GM21717 (cell line): Measurements from ENCODE around the gene CCDC137.

Experiments used
- ATAC-seq: cut with Tn5 transposase; IDR thresholded peaks from one replicate; pipeline ENCODE4 v1.9.1; 2021; ENCODE audit warnings: mild to moderate bottlenecking, moderate library complexity; ENCODE audit not compliant: unreplicated experiment

The CCDC137 gene

DNA sequence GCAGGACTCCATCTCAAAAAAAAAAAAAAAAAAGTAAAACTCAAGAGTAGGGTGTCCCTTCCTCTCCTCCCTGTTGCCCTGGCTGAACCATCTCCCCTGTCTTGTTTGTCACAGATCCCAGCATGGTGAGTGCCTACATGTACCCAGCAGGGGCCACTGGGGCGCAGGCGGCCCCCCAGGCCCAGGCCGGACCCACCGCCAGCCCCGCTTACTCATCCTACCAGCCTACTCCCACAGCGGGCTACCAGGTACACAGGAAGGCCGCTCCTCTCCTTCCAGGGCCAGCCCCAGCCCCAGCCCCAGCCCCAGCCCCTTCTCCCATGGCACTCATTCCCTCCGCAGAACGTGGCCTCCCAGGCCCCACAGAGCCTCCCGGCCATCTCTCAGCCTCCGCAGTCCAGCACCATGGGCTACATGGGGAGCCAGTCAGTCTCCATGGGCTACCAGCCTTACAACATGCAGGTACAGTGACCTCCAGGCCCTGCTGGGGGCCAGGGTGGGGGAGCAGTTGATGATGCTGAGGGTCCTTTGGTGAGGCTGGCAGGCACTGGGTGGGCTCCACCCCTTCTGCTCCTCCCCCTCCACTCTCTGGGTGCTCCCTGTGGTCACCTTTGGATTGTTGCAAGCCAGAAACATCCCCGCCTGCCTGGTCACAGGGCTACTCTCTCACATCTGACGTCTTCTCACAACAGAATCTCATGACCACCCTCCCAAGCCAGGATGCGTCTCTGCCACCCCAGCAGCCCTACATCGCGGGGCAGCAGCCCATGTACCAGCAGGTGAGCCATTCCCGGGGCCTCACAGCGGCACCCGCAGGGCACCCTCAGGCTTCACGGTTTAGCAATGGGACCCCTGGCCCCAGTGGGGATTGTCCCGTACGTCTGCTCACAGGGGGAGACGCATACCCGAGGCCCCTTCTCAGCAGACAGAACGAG is 34.1 kb downstream of the CCDC137 start:
- ATAC-seq = no peak

DNA sequence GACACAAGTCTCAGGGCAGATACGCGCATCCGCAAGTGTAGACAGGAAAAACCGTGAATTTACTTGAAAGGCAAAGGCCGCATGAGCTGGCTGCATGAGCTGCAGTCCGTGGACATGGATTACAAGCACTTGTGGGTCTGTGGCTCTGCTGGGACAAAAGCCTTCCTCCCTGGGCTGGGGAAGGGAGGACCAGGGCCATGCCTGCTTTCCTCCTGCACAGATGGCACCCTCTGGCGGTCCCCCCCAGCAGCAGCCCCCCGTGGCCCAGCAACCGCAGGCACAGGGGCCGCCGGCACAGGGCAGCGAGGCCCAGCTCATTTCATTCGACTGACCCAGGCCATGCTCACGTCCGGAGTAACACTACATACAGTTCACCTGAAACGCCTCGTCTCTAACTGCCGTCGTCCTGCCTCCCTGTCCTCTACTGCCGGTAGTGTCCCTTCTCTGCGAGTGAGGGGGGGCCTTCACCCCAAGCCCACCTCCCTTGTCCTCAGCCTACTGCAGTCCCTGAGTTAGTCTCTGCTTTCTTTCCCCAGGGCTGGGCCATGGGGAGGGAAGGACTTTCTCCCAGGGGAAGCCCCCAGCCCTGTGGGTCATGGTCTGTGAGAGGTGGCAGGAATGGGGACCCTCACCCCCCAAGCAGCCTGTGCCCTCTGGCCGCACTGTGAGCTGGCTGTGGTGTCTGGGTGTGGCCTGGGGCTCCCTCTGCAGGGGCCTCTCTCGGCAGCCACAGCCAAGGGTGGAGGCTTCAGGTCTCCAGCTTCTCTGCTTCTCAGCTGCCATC is 34.9 kb downstream of the CCDC137 start:
- no peak for ATAC-seq

GRCh38 chr17:81702934-81703746 is 36.6 kb downstream of the CCDC137 start, which contains the start of gene MRPL12:
TSS of gene MRPL12 (plus strand) at chr17:81703367. CDS start at chr17:81703502, 135 bp downstream.
- ATAC-seq = peak; percentile 58

- no peak for ATAC-seq
Measured at GRCh38 chr17:81703747-81704654, 37.5 kb downstream of the CCDC137 start.

DNA sequence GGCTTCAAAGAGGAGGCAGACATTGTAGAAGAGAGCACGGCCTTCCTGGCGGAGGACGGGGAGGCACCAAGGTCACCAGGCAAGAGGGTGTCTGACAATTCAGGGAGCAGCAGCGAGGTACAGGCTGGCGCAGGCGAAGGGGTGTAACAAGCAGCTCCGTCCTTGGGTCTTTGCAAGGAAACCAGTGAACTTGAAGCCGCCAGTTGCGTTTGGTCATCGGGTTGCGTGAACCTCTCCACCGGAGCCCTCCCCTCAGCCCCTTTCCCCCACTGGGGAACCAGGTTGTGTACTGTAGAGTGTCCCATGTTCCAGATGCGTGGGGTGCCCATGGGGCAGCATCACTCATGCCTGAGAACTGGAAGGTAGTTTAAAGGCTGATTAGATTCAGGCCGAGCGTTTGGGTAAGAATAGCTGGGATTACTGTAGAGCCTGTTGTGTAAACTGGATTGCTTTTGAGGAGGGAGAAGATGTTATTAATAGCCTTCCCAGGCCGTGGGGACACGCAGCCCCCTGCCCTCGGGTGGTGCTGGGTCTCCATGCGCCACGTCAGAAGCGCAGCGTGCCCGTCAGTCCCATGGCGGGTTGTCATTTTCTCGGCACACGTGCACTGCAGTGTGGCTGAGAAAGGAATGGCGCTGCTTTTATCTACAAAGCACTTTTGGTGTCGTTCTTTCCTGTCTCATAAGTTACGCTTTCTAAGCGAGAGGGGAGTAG is 39.1 kb downstream of the CCDC137 start:
- no peak for ATAC-seq

DNA sequence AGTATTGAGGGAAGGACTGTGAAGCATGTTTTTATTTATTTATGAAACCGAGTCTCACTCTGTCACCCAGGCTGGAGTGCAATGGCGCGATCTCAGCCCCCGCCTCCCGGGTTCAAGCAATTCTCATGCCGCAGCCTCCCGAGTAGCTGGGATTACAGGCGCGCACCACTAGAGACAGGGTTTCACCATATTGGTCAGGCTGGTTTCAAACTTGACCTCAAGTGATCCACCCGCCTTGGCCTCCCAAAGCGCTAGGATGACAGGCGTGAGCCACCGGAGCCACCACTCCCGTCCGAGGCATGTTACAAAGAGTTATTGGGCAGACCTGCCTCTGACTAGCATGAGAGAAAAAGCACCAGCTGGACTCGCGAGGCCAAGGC is 39.7 kb downstream of the CCDC137 start:
- no peak for ATAC-seq

DNA sequence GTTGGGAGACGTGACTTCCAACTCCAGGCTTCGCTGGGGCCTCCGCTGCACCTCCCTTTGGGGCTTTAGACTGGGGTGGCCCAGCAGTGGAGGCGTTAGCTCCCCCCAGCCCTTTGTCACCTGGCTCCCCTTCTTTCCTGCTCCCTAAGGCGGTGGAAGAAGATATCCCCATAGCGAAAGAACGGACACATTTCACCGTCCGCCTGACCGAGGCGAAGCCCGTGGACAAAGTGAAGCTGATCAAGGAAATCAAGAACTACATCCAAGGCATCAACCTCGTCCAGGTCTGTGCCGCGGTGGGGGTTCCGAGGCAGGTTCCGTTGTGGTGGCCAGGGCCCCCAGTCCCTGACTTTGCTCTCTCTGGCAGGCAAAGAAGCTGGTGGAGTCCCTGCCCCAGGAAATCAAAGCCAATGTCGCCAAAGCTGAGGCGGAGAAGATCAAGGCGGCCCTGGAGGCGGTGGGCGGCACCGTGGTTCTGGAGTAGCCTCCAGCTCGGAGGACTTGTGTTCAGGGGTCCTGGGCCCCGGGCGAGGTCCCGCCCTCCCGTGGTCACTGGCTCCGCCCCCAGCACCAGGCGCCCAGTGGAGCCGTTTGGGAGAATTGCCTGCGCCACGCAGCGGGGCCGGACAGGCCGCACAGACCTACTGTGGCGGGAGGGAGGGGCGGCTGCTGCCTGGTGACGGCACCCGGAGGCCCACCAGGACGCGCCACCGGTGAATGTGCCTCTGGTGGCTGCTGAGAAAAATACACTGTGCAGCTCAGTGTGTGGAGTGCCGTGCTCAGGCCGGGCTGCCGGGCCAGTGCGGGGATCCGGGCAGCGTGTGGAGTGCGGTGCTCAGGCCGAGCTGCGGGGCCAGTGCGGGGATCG is 40.5 kb downstream of the CCDC137 start:
- ATAC-seq = no peak

DNA sequence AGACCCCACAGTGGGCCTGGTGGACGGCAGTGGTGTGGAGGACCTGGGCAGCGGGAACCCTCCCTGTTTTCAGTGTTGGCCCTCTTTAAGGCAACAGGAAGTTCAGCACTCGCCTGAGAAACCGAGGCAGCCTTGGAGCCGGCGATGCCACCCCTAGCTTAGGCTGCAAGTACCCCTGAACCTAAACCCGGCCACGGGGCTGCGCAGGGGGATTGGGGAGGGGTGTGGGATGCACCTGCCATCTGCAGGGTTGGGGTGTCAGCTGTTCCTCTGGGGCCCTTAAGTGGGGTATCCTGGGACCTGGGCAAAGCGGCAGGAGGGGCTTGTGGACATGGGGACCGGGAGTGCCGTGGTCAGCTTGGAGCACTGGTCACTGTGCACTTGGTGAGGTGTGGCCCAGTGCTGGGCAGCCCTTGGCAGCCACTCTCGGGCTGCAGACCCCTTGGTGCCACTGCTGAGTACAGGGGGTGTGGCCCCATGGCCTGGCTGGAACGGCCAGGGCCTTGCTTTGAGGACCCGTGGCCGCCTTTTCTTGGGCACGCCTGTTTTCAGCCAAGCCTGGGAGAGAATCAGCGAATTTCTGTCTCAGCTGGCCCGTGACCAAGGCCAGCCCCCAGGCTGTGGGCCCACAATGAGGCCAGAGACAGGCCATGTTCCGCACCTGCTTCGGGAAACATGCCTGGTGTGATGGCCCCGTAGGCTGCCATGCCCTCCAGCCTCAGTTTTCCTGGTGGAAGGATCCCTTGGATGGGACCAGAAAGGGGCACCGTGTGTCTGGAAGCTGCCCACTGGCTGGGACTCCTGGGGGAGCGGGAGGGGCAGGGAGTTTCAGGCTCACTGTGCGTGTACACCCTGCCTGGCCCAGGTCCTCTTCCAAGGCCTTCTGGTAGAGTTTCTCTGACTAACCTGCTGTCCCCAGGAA is 41.4 kb downstream of the CCDC137 start:
- no peak for ATAC-seq

- no peak for ATAC-seq
Measured at GRCh38 chr17:81708739-81709185, 42.2 kb downstream of the CCDC137 start.

DNA sequence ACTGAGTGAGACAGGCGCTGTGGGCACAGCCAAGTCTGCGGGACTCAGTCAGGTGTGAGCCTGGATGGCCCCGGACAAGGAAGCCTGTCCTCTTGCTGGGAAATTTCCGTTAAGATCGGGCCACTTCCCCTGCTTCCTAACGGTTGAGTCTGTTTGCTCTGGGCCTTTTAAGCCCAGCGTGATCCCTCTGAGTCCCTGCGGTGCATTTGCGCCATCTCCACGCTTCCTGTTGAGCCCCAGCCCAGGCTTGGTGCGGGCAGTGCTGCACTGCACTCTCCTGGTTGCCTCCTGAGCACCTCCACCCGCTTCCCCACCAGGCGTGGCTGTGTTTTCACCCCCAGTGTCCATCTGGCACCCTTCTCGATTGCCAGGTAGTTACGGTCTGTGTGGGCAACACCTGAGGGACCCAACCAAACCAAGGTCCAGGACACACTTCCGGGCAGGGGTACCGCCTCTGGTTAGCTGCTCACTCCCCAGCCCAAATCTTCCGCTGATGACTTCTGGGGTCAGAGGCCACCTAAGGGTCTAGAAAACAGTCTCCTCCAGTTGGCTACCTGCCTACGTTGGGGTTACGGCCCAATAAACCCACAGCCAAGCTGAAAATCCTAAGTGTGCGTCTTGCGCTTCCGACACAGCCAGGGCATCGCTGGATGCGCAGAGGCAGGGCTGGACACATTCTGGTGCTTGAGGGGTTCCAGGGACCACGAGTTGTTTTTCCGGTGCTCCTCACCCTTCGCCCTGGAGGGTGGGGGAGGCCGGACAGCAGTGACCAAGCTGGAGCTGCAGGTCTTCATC is 44.2 kb downstream of the CCDC137 start:
- ATAC-seq = no peak

DNA sequence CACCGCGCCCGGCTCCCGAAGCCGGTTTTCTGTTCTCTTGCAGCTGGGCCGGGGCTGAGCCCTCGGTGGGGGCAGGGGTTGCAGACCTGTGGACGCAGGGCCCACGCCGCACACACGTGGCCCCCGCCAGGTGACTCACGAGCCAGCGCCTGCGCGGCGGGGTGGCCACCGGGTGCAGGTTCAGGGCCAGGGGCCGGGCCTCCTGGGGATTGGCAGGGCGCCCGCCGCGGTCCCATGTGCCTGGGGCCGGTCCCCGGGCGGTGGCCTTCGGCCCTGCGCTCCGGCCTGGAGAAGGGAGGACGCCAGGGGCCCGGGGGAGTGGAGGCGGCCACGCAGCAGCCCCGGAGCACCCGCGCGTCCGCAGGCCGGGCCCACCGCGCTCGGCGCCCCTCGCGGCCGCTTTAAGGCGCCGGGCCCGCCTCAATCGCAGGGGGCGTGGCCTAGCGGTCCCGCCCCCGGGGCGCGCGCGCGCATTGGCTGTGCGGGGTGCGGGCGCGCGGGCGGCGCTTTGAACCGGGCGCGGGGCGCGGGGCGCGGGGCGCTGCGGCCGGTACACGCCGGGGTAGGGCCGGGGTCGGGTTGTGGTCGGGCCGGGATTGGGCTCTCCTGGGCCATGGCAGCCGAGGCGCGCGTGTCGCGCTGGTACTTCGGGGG is 45.4 kb downstream of the CCDC137 start, which contains the start of gene SLC25A10:
SLC25A10 (plus strand) TSS at position 471 of the 654 bp plus-strand sequence; CDS start at position 614, 143 bp downstream.
- ATAC-seq = no peak

- no peak for ATAC-seq
Measured at GRCh38 chr17:81712468-81713003, 46.0 kb downstream of the CCDC137 start.

DNA sequence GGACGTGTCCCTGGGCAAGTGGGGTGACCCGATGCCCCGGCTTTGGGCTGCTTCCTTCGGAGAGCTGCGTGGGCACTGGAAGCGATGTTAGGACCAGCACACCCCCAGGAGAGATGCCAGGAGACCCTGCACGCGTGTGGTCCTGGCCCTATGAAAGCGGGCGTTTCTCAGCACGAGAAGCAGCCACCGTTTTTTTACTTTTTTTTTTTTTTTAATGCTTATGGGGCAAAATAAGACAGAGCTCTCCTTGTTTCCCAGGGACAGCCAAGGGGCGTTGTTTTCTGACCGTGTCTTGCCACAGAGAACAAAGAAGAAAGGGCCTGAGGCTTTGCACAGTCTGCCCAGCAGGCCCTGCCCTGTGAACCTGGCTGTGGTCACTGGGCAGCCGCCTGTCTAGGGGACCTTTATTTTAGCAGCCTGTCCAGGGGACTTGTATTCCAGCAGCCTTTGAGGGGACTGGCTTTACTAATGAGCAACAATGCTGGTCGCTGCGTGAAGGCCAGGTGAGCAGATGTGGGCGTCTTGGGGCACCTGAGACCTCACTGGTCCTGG is 46.5 kb downstream of the CCDC137 start:
- ATAC-seq = no peak

DNA sequence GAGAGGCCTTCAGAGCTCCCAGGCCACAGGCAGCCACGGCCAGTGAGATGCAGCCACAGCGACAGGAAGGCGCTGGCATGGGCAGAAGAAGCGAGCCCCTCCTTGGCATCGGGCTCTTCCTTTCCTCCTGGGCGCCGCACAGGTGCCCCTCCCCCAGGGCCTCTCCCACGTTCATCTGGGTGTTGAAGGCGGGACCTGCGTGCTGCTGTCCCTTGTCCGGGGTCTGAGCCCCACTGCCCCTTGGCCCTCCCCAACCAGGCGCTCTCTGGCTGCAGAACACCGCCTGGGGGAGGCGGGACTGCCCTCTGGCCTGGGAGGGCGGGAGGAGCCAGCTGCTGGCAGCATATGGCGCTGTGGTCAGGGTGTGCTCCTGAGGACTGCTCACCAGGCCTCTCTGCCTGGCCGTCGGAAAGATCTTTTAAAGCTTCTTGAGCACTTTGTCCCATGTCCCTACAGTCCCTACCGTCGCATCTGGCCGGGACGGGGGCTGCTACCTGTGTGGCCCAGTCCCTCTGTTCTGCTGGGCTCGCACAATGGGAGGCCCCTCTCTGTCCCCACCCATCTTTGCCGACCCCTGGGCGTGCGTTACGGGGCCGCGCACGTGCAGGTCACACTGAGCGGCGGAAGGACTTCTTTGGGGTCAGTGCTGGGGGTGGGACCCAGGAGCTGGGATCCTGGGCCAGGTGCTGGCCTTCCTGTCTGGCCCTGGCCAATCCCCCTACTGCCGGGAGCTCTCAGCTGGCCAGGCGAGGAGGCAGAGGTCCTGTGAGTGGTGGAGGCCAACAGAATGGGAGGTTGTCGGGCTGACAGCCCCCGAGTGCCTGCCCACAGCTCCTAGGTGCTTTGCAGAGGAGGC is 47.2 kb downstream of the CCDC137 start:
- ATAC-seq = no peak
